Cardiac muscle cell (in vitro differentiated cells and primary cell): ENCODE measurements around the gene KLHDC7A. TPM values are rescaled to one million over a fixed set of nuclear protein-coding genes. Genes with fewer than 3 reads are reported as not detected.

Experiments
- DNase-seq, 2 donors: peaks; one replicate each; pipeline versions ENCODE4 v3.0.0 to v3.0.0-alpha.2; 2010 to 2017; ENCODE audit warnings: low read depth in 1 of 2, low spot score in 1 of 2
- H3K27ac ChIP-seq: fragments of 200-600 bp; sonication (generic); 2 replicates; pipeline ENCODE4 v1.5.1; 2016
- H3K27me3 ChIP-seq: fragments of 200-600 bp; sonication (generic); 2 replicates; pipeline ENCODE4 v1.6.0; 2016; ENCODE audit warnings: control low read depth
- H3K36me3 ChIP-seq: fragments of 200-600 bp; sonication (generic); 2 replicates; pipeline ENCODE4 v1.5.1; 2016; ENCODE audit warnings: control low read depth
- H3K4me1 ChIP-seq: fragments of 200-600 bp; sonication (generic); 2 replicates; pipeline ENCODE4 v1.8.1; 2017; ENCODE audit warnings: low read depth, mild to moderate bottlenecking, mixed run types
- H3K4me3 ChIP-seq: fragments of 200-600 bp; sonication (generic); 2 replicates; pipeline ENCODE4 v1.5.1; 2016; ENCODE audit warnings: mild to moderate bottlenecking
- H3K9me3 ChIP-seq: fragments of 200-600 bp; sonication (generic); 2 replicates; pipeline ENCODE4 v1.5.1; 2017; ENCODE audit warnings: low read depth, mild to moderate bottlenecking, control low read depth
- CTCF ChIP-seq: IDR thresholded peaks from 2 replicates; pipeline ENCODE4 v1.5.1; 2012; ENCODE audit warnings: low read depth, mild to moderate bottlenecking, low read length
- polyA plus RNA-seq: library from polyadenylated mRNA; unstranded; fragments of >200 nt; fragmentation: Nextera tagmentation; extraction: Ambion mirVana; gene quantifications from 2 replicates; pipeline ENCODE4 v1.2.1, GENCODE V29; 2016
- total RNA-seq: library from RNA; depleted of rRNA; stranded (reverse); fragments of >200 nt; gene quantifications from 2 replicates; pipeline ENCODE4 v1.2.3, GENCODE V29; 2016

Gene KLHDC7A
- total and polyA plus RNA-seq, 2 experiments from 2014 or later: not detected

GRCh38 chr1:18501833-18502232, 21.1 kb downstream of the KLHDC7A start:
- TF ChIP-seq CTCF: no peak
- Histone ChIP-seq H3K36me3 (no peaks in the 10 kb centered on the region), H3K4me3 (no peak overlapping the region), H3K27ac (no peak overlapping the region), H3K9me3 (no peaks in the 10 kb centered on the region), H3K4me1 (no peaks in the 10 kb centered on the region), H3K27me3 (no peaks in the 10 kb centered on the region)
- no peak for DNase-seq

GRCh38 chr1:18504609-18505008, 23.9 kb downstream of the KLHDC7A start:
- Histone ChIP-seq H3K27me3 (no peaks in the 10 kb centered on the region), H3K27ac (no peak overlapping the region), H3K4me1 (no peaks in the 10 kb centered on the region), H3K9me3 (peaks cover 2% of the 10 kb centered on the region), H3K36me3 (no peaks in the 10 kb centered on the region), H3K4me3 (no peak overlapping the region)
- DNase-seq: no peak
- TF ChIP-seq CTCF: no peak

- peaks cover 2% of the 10 kb centered on the region for H3K9me3 ChIP-seq
- no peaks in the 10 kb centered on the region for H3K27me3 ChIP-seq
- no peaks in the 10 kb centered on the region for H3K4me1 ChIP-seq
- no peak for DNase-seq
- H3K27ac ChIP-seq: no peak overlapping the region
- no peaks in the 10 kb centered on the region for H3K36me3 ChIP-seq
- TF ChIP-seq CTCF: no peak
- H3K4me3 ChIP-seq: no peak overlapping the region
Observed at GRCh38 chr1:18505666-18506065, 24.9 kb downstream of the KLHDC7A start.

GRCh38 chr1:18508084-18508483, 27.4 kb downstream of the KLHDC7A start:
- Histone ChIP-seq H3K4me3 (no peak overlapping the region), H3K36me3 (no peaks in the 10 kb centered on the region), H3K9me3 (peaks cover 2% of the 10 kb centered on the region), H3K27me3 (no peaks in the 10 kb centered on the region), H3K4me1 (no peaks in the 10 kb centered on the region), H3K27ac (no peak overlapping the region)
- no peak for DNase-seq
- no peak for TF ChIP-seq CTCF

GRCh38 chr1:18511149-18511873, 30.6 kb downstream of the KLHDC7A start:
- no peak overlapping the region for H3K4me3 ChIP-seq
- H3K36me3 ChIP-seq: no peaks in the 10 kb centered on the region
- H3K9me3 ChIP-seq: peaks cover 2% of the 10 kb centered on the region
- no peaks in the 10 kb centered on the region for H3K27me3 ChIP-seq
- TF ChIP-seq CTCF: no peak
- H3K27ac ChIP-seq: no peak overlapping the region
- DNase-seq: no peak
- H3K4me1 ChIP-seq: no peaks in the 10 kb centered on the region
